HCT116 (cell line): ENCODE measurements around the gene FAM209B. TPM values are rescaled to one million over a fixed set of nuclear protein-coding genes. Genes with fewer than 3 reads are reported as not detected.

Experiments
- ATAC-seq: fragments of 200-7000 bp; cut with Tn5 transposase; 2 replicates; pipeline ENCODE4 v1.9.1; 2020; ENCODE audit warnings: mild to moderate bottlenecking, moderate library complexity
- BruUV-seq: library from RNA; stranded (reverse); fragments of 400-500 nt; replicated peaks from 2 replicates; lab custom pipeline; 2021; lab: Mats Ljungman, UMichigan
- CTCF ChIA-PET: fragments of 300-600 bp; sonication (Branson Sonifier 250); formaldehyde crosslinking; loops from one replicate; lab custom pipeline; 2021; ENCODE audit warnings: antibody characterized with exemption; lab: Charles Lee
- POLR2A ChIA-PET: fragments of 300-600, 350-600 bp; sonication (Branson Sonifier 250); formaldehyde crosslinking; loops from one replicate; lab custom pipeline; 2021; ENCODE audit warnings: antibody characterized with exemption; lab: Charles Lee
- RAD21 ChIA-PET, 2 experiments: fragments of 300-600 bp; sonication (Branson Sonifier 250); formaldehyde crosslinking; loops; one replicate each; lab custom pipeline; 2023; ENCODE audit warnings: low total read pairs in 2 of 2; ENCODE audit not compliant: uncharacterized antibody in 2 of 2, unreplicated experiment in 2 of 2, low non-redundant PET in 1 of 2; lab: Charles Lee
- DNase-seq: peaks from one replicate; pipeline ENCODE4 v3.0.0-alpha.2; 2010; ENCODE audit warnings: low read depth, low spot score
- H2AFZ ChIP-seq: fragments of 200-600 bp; shearing (Covaris generic), sonication (generic); 2 replicates; pipeline ENCODE4 v1.6.1; 2017; ENCODE audit warnings: low read depth, mixed run types, mixed read lengths, antibody characterized with exemption, low read length; ENCODE audit not compliant: poor library complexity, severe bottlenecking
- H3K27ac ChIP-seq: 2 replicates; pipeline ENCODE4 v1.5.1; 2012; ENCODE audit warnings: low read depth, low read length
- H3K27me3 ChIP-seq: fragments of 200-600 bp; sonication (generic); 2 replicates; pipeline ENCODE4 v1.6.1; 2016; ENCODE audit warnings: mixed run types, low read length, mixed read lengths; ENCODE audit not compliant: insufficient read depth
- H3K36me3 ChIP-seq, 2 experiments: fragments of 200-500 bp in 1 of 2; fragments of 200-600 bp in 1 of 2; sonication (Bioruptor generic) in 1 of 2; sonication (generic) in 1 of 2; 2 replicates each; pipeline versions ENCODE4 v1.5.1 to v1.6.1; 2014 to 2016; ENCODE audit warnings: low read length in 2 of 2, inconsistent platforms in 1 of 2, mixed read lengths in 1 of 2, mixed run types in 1 of 2; ENCODE audit not compliant: insufficient read depth in 2 of 2, control insufficient read depth in 1 of 2
- H3K4me1 ChIP-seq, 2 experiments: fragments of 200-600 bp in 1 of 2; sonication (generic) in 1 of 2; 2 replicates each; pipeline versions ENCODE4 v1.5.1 to v1.6.1; 2012 to 2017; ENCODE audit warnings: low read length in 2 of 2, inconsistent platforms in 1 of 2, mild to moderate bottlenecking in 1 of 2, mixed read lengths in 1 of 2, mixed run types in 1 of 2, moderate library complexity in 1 of 2; ENCODE audit not compliant: insufficient read depth in 2 of 2, control insufficient read depth in 1 of 2
- H3K4me2 ChIP-seq: fragments of 200-600 bp; sonication (generic); 2 replicates; pipeline ENCODE4 v1.6.1; 2017; ENCODE audit warnings: mixed run types, low read length, mixed read lengths
- H3K4me3 ChIP-seq, 2 experiments: fragments of 200-600 bp in 1 of 2; sonication (generic) in 1 of 2; replicated peaks in 1 of 2; 2 replicates each; pipeline ENCODE4 v1.5.1; 2011 to 2016; ENCODE audit warnings: low read length in 2 of 2, control low read depth in 1 of 2, low read depth in 1 of 2, mild to moderate bottlenecking in 1 of 2, mixed read lengths in 1 of 2, mixed run types in 1 of 2
- H3K79me2 ChIP-seq: fragments of 200-600 bp; sonication (generic); 2 replicates; pipeline ENCODE4 v1.6.1; 2017; ENCODE audit warnings: mild to moderate bottlenecking, mixed run types, low read length, moderate library complexity, mixed read lengths; ENCODE audit not compliant: insufficient read depth
- H3K9ac ChIP-seq: fragments of 200-600 bp; sonication (generic); 2 replicates; pipeline ENCODE4 v1.6.1; 2016; ENCODE audit warnings: low read length, mixed read lengths
- H3K9me2 ChIP-seq: fragments of 200-600 bp; sonication (generic), shearing (Covaris generic); 2 replicates; pipeline ENCODE4 v1.6.1; 2017; ENCODE audit warnings: mixed run types, mild to moderate bottlenecking, moderate library complexity; ENCODE audit not compliant: insufficient read depth
- H3K9me3 ChIP-seq, 2 experiments: fragments of 200-500 bp in 1 of 2; fragments of 200-600 bp in 1 of 2; sonication (Bioruptor generic) in 1 of 2; sonication (generic) in 1 of 2; 2 replicates each; pipeline ENCODE4 v1.6.1; 2014 to 2017; ENCODE audit warnings: low read length in 2 of 2, mixed read lengths in 2 of 2, inconsistent platforms in 1 of 2, low read depth in 1 of 2, mild to moderate bottlenecking in 1 of 2, mixed run types in 1 of 2, moderate library complexity in 1 of 2; ENCODE audit not compliant: control insufficient read depth in 1 of 2, insufficient read depth in 1 of 2
- H4K20me1 ChIP-seq: fragments of 200-600 bp; sonication (generic), shearing (Covaris generic); 2 replicates; pipeline ENCODE4 v1.6.1; 2017; ENCODE audit warnings: mixed run types, mild to moderate bottlenecking, moderate library complexity; ENCODE audit not compliant: insufficient read depth
- CBX3 ChIP-seq: IDR thresholded peaks from 2 replicates; pipeline ENCODE4 v1.6.1; 2012; ENCODE audit warnings: low read depth
- CEBPB ChIP-seq: IDR thresholded peaks from 2 replicates; pipeline ENCODE4 v1.6.1; 2012; ENCODE audit warnings: low read depth
- EZH2phosphoT487 ChIP-seq: fragments of 200-600 bp; IDR thresholded peaks from 2 replicates; pipeline ENCODE4 v1.6.1; 2018; ENCODE audit warnings: antibody characterized with exemption, borderline replicate concordance
- FOSL1 ChIP-seq: IDR thresholded peaks from 2 replicates; pipeline ENCODE4 v1.6.1; 2012; ENCODE audit warnings: low read depth
- JUND ChIP-seq: IDR thresholded peaks from 2 replicates; pipeline ENCODE4 v1.6.1; 2012
- POLR2AphosphoS5 ChIP-seq: IDR thresholded peaks from 2 replicates; pipeline ENCODE4 v1.6.1; 2011; ENCODE audit warnings: mild to moderate bottlenecking, low read depth, low read length, moderate library complexity
- RAD21 ChIP-seq: IDR thresholded peaks from 2 replicates; pipeline ENCODE4 v1.6.1; 2012; ENCODE audit warnings: low read depth, mild to moderate bottlenecking
- SIN3A ChIP-seq: IDR thresholded peaks from 2 replicates; pipeline ENCODE4 v1.6.1; 2012; ENCODE audit warnings: low read depth
- TCF7L2 ChIP-seq: IDR thresholded peaks from 2 replicates; pipeline ENCODE4 v1.7.0; 2011; ENCODE audit warnings: borderline replicate concordance, inconsistent platforms; ENCODE audit not compliant: insufficient read depth, insufficient read length; ENCODE audit errors: extremely low read depth
- intact Hi-C: fragments of 100-400 bp; cut with micrococcal nuclease; formaldehyde crosslinking; loops from 2 replicates; pipeline ENCODE4 v1.10.0; 2022
- total RNA-seq: library from RNA; stranded (reverse); gene quantifications from one replicate; pipeline ENCODE4 v1.2.1, GENCODE V29; 2021; ENCODE audit not compliant: unreplicated experiment
- TF ChIP-seq, protein P1 (sequence below): IDR thresholded peaks from 2 replicates; pipeline ENCODE4 v1.6.1; 2012
- TF ChIP-seq, protein P2 (sequence below), 3 experiments: fragments of 200-600 bp in 1 of 3; sonication (generic) in 1 of 3; IDR thresholded peaks in 2 of 3; conservative IDR thresholded peaks in 1 of 3; 2 replicates each; pipeline ENCODE4 v1.5.1; 2012 to 2017; ENCODE audit warnings: low read depth in 2 of 3, low read length in 2 of 3, antibody characterized with exemption in 1 of 3, borderline replicate concordance in 1 of 3, control low read depth in 1 of 3, mild to moderate bottlenecking in 1 of 3, mixed read lengths in 1 of 3, mixed run types in 1 of 3, moderate library complexity in 1 of 3; ENCODE audit not compliant: insufficient read depth in 1 of 3
- TF ChIP-seq, protein P3 (sequence below): IDR thresholded peaks from 2 replicates; pipeline ENCODE4 v1.6.1; 2012; ENCODE audit warnings: low read depth

Gene FAM209B
- total RNA-seq, 1 experiment from 2014 or later, result not detected

DNA sequence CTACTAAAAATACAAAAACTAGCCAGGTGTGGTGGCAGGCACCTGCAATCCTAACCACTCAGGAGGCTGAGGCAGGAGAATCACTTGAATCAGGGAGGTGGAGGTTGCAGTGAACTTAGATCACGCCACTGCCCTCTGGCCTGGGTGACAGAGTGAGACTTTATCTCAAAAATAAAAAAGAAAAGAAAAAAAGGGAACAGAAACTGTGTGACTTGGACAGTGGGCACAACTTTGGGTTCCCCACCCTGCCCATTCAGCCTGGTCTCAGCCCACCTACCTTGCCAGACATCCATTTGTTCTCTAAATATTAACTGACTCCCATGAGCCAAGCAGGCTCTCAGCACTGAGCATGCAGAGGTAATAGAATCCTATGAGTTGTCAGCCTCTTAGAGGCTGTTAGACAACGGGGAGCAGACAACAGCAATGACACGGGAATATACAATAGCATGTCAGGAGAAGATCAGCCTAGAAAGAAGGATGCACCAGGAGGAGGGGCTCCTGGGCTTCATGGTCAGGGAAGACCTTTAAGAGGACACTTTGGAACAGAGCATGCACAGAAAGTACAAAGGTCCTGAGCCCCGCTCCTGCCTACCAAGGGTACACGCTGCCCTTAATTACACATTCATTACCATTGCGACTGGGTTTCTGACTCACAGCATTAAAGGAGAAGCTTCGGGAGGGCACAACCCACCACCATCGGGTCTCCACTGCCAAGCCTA lies 20.0 kb downstream of the FAM209B start:
- no peak overlapping the region for H2AFZ ChIP-seq
- H3K4me3 ChIP-seq, result no peak overlapping the region
- H4K20me1 ChIP-seq, result no peaks in the 10 kb centered on the region
- ATAC-seq (no peak), DNase-seq (no peak)
- intact Hi-C loops, result no loop called here
- BruUV-seq, result no TSS peak
- no peaks in the 10 kb centered on the region for H3K9me3 ChIP-seq
- H3K9me2 ChIP-seq, result no peaks in the 10 kb centered on the region
- TF ChIP-seq SIN3A (no peak), FOSL1 (no peak), EZH2phosphoT487 (no peak), RAD21 (no peak)
- H3K27me3 ChIP-seq, result no peaks in the 10 kb centered on the region
- peaks cover 14 to 29% of the 10 kb centered on the region in 2 experiments for H3K4me1 ChIP-seq
- RAD21 ChIA-PET, result no interaction called here
- no peak overlapping the region for H3K4me2 ChIP-seq
- H3K36me3 ChIP-seq, result no peaks in the 10 kb centered on the region
- H3K9ac ChIP-seq, result no peak overlapping the region
- H3K27ac ChIP-seq, result no peak overlapping the region
- H3K79me2 ChIP-seq, result no peaks in the 10 kb centered on the region
- CTCF ChIA-PET, result no interaction called here
- POLR2A ChIA-PET, result no interaction called here

DNA sequence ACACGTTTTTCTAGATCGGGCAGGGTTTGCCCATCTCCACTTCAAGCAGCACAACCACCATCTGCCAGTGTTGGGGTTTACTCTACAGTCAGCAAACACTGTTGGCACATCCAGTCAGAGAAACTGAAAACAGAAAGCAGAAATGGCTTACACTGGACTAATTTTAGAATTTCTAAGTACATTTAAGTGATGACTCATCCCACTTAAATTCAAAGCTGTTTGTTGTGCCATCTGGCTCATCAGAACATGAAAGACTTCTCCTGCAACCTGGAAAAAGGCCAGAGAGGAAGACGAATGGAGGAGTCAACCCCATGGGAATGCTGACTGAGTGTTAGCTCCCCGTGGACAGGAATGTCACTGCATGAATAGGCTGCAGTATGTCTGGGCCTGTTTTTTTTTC lies 21.8 kb downstream of the FAM209B start:
- Histone ChIP-seq H3K36me3 (no peaks in the 10 kb centered on the region), H4K20me1 (no peaks in the 10 kb centered on the region), H3K9me3 (no peaks in the 10 kb centered on the region), H3K79me2 (no peaks in the 10 kb centered on the region), H3K9ac (peak overlapping the region; percentile 17), H3K9me2 (no peaks in the 10 kb centered on the region), H3K4me1 (peaks cover 18 to 42% of the 10 kb centered on the region in 2 experiments), H3K27ac (peak overlapping the region; percentile 36; the same call in 1 of the 2 replicates), H3K27me3 (no peaks in the 10 kb centered on the region), H3K4me3 (peak overlapping the region in 1 of 2 experiments; percentile 33; a peak in 3 of 4 replicates), H3K4me2 (peak overlapping the region; percentile 68), H2AFZ (peak overlapping the region; percentile 84)
- intact Hi-C loops, result no loop called here
- DNase-seq, result peak; percentile 90
- ATAC-seq, result peak; percentile 87
- ChIA-PET RAD21 (no interaction called here), CTCF (interaction anchor here (0.6 to 1.6 kb wide), 8 partner anchors 15 to 1873 kb away, joined by 3 to 6 read pairs (median 3); no protein-coding TSS in a partner anchor), POLR2A (no interaction called here)
- no TSS peak for BruUV-seq
- TF ChIP-seq SIN3A (peak; percentile 69; the same call in 1 of the 2 replicates), TCF7L2 (peak; percentile 96), CEBPB (peak; percentile 82), RAD21 (peak; percentile 32; the same call in 1 of the 2 replicates), JUND (peak; percentile 94), POLR2AphosphoS5 (peak; percentile 67), FOSL1 (peak; percentile 89), CBX3 (peak; percentile 34)
- TF ChIP-seq, protein P1, sequence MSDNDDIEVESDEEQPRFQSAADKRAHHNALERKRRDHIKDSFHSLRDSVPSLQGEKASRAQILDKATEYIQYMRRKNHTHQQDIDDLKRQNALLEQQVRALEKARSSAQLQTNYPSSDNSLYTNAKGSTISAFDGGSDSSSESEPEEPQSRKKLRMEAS, result peak; percentile 64
- TF ChIP-seq, protein P2, sequence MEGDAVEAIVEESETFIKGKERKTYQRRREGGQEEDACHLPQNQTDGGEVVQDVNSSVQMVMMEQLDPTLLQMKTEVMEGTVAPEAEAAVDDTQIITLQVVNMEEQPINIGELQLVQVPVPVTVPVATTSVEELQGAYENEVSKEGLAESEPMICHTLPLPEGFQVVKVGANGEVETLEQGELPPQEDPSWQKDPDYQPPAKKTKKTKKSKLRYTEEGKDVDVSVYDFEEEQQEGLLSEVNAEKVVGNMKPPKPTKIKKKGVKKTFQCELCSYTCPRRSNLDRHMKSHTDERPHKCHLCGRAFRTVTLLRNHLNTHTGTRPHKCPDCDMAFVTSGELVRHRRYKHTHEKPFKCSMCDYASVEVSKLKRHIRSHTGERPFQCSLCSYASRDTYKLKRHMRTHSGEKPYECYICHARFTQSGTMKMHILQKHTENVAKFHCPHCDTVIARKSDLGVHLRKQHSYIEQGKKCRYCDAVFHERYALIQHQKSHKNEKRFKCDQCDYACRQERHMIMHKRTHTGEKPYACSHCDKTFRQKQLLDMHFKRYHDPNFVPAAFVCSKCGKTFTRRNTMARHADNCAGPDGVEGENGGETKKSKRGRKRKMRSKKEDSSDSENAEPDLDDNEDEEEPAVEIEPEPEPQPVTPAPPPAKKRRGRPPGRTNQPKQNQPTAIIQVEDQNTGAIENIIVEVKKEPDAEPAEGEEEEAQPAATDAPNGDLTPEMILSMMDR (IDR thresholded peaks at IDR 0.05 in 2 of 3, conservative IDR thresholded peaks at IDR 0.05 in 1 of 3; ENCODE audit: borderline replicate concordance in 1 of 3, insufficient read depth in 1 of 3, low read depth in 2 of 3, low read length in 2 of 3), result peak in 2 of 3 experiments; percentile 13 to 23; a peak in 2 of 6 replicates
- TF ChIP-seq, protein P3, sequence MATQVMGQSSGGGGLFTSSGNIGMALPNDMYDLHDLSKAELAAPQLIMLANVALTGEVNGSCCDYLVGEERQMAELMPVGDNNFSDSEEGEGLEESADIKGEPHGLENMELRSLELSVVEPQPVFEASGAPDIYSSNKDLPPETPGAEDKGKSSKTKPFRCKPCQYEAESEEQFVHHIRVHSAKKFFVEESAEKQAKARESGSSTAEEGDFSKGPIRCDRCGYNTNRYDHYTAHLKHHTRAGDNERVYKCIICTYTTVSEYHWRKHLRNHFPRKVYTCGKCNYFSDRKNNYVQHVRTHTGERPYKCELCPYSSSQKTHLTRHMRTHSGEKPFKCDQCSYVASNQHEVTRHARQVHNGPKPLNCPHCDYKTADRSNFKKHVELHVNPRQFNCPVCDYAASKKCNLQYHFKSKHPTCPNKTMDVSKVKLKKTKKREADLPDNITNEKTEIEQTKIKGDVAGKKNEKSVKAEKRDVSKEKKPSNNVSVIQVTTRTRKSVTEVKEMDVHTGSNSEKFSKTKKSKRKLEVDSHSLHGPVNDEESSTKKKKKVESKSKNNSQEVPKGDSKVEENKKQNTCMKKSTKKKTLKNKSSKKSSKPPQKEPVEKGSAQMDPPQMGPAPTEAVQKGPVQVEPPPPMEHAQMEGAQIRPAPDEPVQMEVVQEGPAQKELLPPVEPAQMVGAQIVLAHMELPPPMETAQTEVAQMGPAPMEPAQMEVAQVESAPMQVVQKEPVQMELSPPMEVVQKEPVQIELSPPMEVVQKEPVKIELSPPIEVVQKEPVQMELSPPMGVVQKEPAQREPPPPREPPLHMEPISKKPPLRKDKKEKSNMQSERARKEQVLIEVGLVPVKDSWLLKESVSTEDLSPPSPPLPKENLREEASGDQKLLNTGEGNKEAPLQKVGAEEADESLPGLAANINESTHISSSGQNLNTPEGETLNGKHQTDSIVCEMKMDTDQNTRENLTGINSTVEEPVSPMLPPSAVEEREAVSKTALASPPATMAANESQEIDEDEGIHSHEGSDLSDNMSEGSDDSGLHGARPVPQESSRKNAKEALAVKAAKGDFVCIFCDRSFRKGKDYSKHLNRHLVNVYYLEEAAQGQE, result no peak
